ENCODE measurements around the gene FREM2.
A peak's percentile ranks its signal among the peaks of the same experiment; 100 is the strongest.

FREM2 gene

DNA sequence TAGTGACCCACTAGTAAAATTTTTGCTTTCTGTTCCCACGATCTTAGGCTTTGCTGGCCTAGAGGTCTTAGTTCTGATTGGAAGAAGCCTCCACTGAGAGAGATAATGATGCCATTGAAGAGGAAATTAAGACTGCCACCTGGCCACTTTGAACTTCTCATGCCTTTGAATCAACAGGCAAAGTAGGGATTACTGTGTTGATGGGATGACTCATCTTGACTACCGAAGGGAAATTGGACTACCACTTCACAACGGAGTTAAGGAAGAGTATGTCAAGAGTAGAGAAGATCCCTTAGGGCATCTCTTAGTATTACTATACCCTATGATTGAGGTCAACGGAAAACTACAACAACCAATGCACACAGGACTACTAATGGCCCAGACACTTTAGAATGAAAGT, 12.7 kb upstream of the FREM2 start:
- no peak for DNase-seq (ENCODE audit: extremely low spot score)
- CTCF ChIA-PET: interaction anchor here (0.7 kb wide), 1 partner anchor 13 kb away, joined by 3 read pairs; the partner anchor contains the start of gene FREM2
- TF ChIP-seq TARDBP (IDR thresholded peaks at IDR 0.05) (no peak), SP1 (IDR thresholded peaks at IDR 0.05) (no peak), SUZ12 (IDR thresholded peaks at IDR 0.05) (no peak), NFRKB (IDR thresholded peaks at IDR 0.05) (no peak), ELF4 (IDR thresholded peaks at IDR 0.05) (no peak), ZNF384 (IDR thresholded peaks at IDR 0.05) (no peak), FOXA1 (IDR thresholded peaks at IDR 0.05) (no peak), CTBP1 (IDR thresholded peaks at IDR 0.05; ENCODE audit: borderline replicate concordance) (no peak), FOXM1 (IDR thresholded peaks at IDR 0.05; ENCODE audit: borderline replicate concordance) (no peak), FOXK2 (IDR thresholded peaks at IDR 0.05) (no peak), L3MBTL2 (conservative IDR thresholded peaks at IDR 0.05) (no peak), HDGF (IDR thresholded peaks at IDR 0.05; ENCODE audit: borderline replicate concordance) (no peak), LEF1 (IDR thresholded peaks at IDR 0.05; ENCODE audit: borderline replicate concordance) (no peak), ARNT (IDR thresholded peaks at IDR 0.05) (no peak), BHLHE40 (IDR thresholded peaks at IDR 0.05; ENCODE audit: borderline replicate concordance) (no peak)
- TF ChIP-seq, protein P1, sequence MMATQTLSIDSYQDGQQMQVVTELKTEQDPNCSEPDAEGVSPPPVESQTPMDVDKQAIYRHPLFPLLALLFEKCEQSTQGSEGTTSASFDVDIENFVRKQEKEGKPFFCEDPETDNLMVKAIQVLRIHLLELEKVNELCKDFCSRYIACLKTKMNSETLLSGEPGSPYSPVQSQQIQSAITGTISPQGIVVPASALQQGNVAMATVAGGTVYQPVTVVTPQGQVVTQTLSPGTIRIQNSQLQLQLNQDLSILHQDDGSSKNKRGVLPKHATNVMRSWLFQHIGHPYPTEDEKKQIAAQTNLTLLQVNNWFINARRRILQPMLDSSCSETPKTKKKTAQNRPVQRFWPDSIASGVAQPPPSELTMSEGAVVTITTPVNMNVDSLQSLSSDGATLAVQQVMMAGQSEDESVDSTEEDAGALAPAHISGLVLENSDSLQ (IDR thresholded peaks at IDR 0.05): no peak
- POLR2A ChIA-PET: no interaction called here

DNA sequence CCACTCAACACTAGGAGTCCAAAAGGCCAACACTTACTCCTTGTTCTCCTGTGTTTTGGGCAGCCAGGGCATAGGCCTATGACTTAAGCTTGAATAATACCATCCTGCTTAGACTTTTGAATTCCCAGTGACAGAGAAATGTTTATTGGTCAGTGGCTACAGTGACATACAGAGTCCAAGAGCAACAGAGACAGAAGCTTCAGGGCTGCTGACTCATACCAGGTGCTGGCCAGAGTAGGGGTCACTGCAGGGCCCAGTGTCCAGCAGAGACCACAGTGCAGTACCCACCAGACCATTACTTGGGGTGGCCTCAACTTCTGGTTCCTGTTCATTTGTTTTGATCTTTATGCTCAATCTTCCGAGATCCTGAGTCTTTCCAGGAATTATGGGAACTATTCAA, 6.0 kb upstream of the FREM2 start:
- DNase-seq (ENCODE audit: extremely low spot score): no peak
- ChIA-PET POLR2A (no interaction called here), CTCF (interaction anchor here (0.8 kb wide), 1 partner anchor 20 kb away, joined by 3 read pairs; no protein-coding TSS in a partner anchor)
- TF ChIP-seq SUZ12 (IDR thresholded peaks at IDR 0.05) (no peak), ELF4 (IDR thresholded peaks at IDR 0.05) (no peak), ARNT (IDR thresholded peaks at IDR 0.05) (no peak), SP1 (IDR thresholded peaks at IDR 0.05) (no peak), CTBP1 (IDR thresholded peaks at IDR 0.05; ENCODE audit: borderline replicate concordance) (no peak), ZNF384 (IDR thresholded peaks at IDR 0.05) (no peak), TARDBP (IDR thresholded peaks at IDR 0.05) (no peak), FOXK2 (IDR thresholded peaks at IDR 0.05) (no peak), BHLHE40 (IDR thresholded peaks at IDR 0.05; ENCODE audit: borderline replicate concordance) (no peak), FOXA1 (IDR thresholded peaks at IDR 0.05) (no peak), L3MBTL2 (conservative IDR thresholded peaks at IDR 0.05) (no peak)

DNA sequence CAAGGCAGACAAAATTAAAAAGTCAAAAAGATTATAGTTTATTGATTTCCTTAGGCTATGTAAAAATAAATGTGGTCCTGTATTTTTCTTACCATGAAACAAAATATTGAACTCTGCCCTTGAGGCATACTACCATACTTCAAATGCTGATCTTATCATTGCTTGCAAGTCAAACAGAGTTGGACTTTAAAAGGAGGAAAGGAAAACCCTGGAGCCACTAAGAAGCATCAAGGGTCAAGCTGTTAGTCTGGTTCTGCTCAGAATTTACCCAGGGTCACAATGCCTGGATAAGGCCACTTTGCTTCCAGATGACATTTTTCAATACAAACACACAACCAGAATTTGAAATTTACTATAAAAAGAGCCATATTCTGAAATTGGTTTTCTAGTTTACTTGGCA, 2.2 kb upstream of the FREM2 start:
- ChIA-PET POLR2A (no interaction called here), CTCF (no interaction called here)
- no peak for DNase-seq (ENCODE audit: extremely low spot score)
- no peak for TF ChIP-seq ARNT (IDR thresholded peaks at IDR 0.05)
- TF ChIP-seq NFRKB (IDR thresholded peaks at IDR 0.05): no peak
- no peak for TF ChIP-seq FOXM1 (IDR thresholded peaks at IDR 0.05; ENCODE audit: borderline replicate concordance)
- no peak for TF ChIP-seq BHLHE40 (IDR thresholded peaks at IDR 0.05; ENCODE audit: borderline replicate concordance)
- no peak for TF ChIP-seq SUZ12 (IDR thresholded peaks at IDR 0.05)
- no peak for TF ChIP-seq HDGF (IDR thresholded peaks at IDR 0.05; ENCODE audit: borderline replicate concordance)
- TF ChIP-seq, protein P1 (IDR thresholded peaks at IDR 0.05): no peak
- no peak for TF ChIP-seq ELF4 (IDR thresholded peaks at IDR 0.05)
- no peak for TF ChIP-seq ZNF384 (IDR thresholded peaks at IDR 0.05)
- TF ChIP-seq CTBP1 (IDR thresholded peaks at IDR 0.05; ENCODE audit: borderline replicate concordance): no peak

GRCh38 chr13:38685431-38685830, 1.4 kb upstream of the FREM2 start:
- no peak for DNase-seq (ENCODE audit: extremely low spot score)
- POLR2A ChIA-PET: interaction anchor here (1.0 to 1.8 kb wide), 3 partner anchors 24 to 878 kb away, joined by 3 to 5 read pairs (median 3); no protein-coding TSS in a partner anchor
- TF ChIP-seq ELF4 (IDR thresholded peaks at IDR 0.05) (no peak), FOXK2 (IDR thresholded peaks at IDR 0.05) (no peak), SUZ12 (IDR thresholded peaks at IDR 0.05) (no peak), FOXA1 (IDR thresholded peaks at IDR 0.05) (no peak), ZNF384 (IDR thresholded peaks at IDR 0.05) (no peak), CTBP1 (IDR thresholded peaks at IDR 0.05; ENCODE audit: borderline replicate concordance) (no peak)
- CTCF ChIA-PET: interaction anchor here (0.8 to 1.5 kb wide), 4 partner anchors 74 to 186 kb away, joined by 3 to 5 read pairs (median 4); no protein-coding TSS in a partner anchor

DNA sequence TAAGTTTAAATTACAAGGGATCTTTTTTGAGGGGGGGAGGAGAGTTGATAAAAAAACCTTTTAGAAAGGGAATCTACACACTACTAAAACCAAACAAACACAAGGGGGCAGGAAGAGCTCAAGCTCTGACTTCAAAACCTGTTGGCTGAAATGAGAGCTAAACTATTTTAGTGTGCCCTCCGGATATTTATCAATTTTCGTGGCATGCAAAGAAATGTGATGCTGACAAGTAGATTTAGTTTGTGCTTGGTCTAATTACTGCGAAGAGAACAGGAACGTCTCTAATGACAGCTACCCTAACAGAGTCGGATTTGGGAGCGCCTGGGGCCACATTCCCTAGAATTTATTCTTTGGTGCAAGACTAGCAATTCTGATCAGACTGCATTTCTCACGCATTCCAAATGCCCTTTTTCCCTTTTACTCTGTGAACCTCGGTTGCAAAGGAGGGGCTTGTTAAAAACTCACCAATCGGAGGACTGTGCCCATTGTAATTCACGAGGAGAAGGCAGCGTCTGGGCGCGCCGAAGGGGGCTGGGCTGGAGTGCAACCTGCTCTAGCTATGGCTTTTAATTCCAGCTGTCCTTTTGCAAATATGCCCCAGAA, 802 bp upstream of the FREM2 start:
- TF ChIP-seq FOXM1 (IDR thresholded peaks at IDR 0.05; ENCODE audit: borderline replicate concordance): no peak
- no peak for TF ChIP-seq FOXA1 (IDR thresholded peaks at IDR 0.05)
- TF ChIP-seq TARDBP (IDR thresholded peaks at IDR 0.05): no peak
- ChIA-PET CTCF (interaction anchor here (0.6 to 1.5 kb wide), 6 partner anchors 23 to 186 kb away, joined by 3 to 5 read pairs (median 4); no protein-coding TSS in a partner anchor), POLR2A (interaction anchor here (0.9 to 1.9 kb wide), 11 partner anchors 12 to 877 kb away, joined by 3 to 5 read pairs (median 3); no protein-coding TSS in a partner anchor)
- peak; percentile 52 for DNase-seq (ENCODE audit: extremely low spot score)

GRCh38 chr13:38687246-38688229, 661 bp downstream of the FREM2 start:
- DNase-seq (ENCODE audit: extremely low spot score): peak; percentile 40
- ChIA-PET CTCF (interaction anchor here (1.0 kb wide), 1 partner anchor 13 kb away, joined by 3 read pairs; no protein-coding TSS in a partner anchor), POLR2A (interaction anchor here (0.6 to 1.9 kb wide), 9 partner anchors 10 to 350 kb away, joined by 3 to 5 read pairs (median 4); no protein-coding TSS in a partner anchor)
- TF ChIP-seq FOXK2 (IDR thresholded peaks at IDR 0.05): no peak
- no peak for TF ChIP-seq SUZ12 (IDR thresholded peaks at IDR 0.05)
- no peak for TF ChIP-seq FOXA1 (IDR thresholded peaks at IDR 0.05)
- no peak for TF ChIP-seq BHLHE40 (IDR thresholded peaks at IDR 0.05; ENCODE audit: borderline replicate concordance)
- TF ChIP-seq FOXM1 (IDR thresholded peaks at IDR 0.05; ENCODE audit: borderline replicate concordance): no peak
- TF ChIP-seq SP1 (IDR thresholded peaks at IDR 0.05): no peak
- peak; percentile 51; the same call in 1 of the 2 replicates for TF ChIP-seq L3MBTL2 (conservative IDR thresholded peaks at IDR 0.05)
- TF ChIP-seq LEF1 (IDR thresholded peaks at IDR 0.05; ENCODE audit: borderline replicate concordance): no peak
